Astrocyte (in vitro differentiated cells and primary cell): ENCODE results near the gene CTBP2.

Experiments used
- EZH2 ChIP-seq: IDR thresholded peaks from 2 replicates; pipeline ENCODE4 v1.6.1; 2012; ENCODE audit warnings: mild to moderate bottlenecking, low read length, inconsistent platforms; ENCODE audit not compliant: insufficient read depth
- TF ChIP-seq, protein P1 (sequence below): IDR thresholded peaks from 2 replicates; pipeline ENCODE4 v1.5.1; 2011; ENCODE audit warnings: low read depth, mild to moderate bottlenecking, inconsistent platforms, low read length, moderate library complexity; ENCODE audit not compliant: insufficient read depth

DNA sequence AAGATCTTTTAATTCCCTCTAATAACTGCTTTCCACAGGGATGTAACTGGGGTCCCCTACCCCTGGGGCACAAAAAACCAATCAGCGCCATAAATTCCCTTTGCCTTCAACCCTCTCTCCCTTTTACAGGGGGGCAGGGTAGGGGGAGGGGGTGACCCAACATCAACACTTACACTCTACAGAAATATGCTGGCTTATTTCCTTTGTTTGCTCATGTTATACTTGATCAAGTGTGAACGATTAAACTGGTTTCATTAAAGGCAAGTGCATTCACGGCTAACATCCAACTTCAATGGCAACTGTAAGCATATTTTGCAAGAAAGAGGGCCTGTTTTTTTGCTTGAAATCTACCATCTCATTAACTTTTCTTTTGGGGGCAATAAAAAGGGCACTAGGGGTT lies 2.9 kb downstream of the CTBP2 start:
- TF ChIP-seq, protein P1, sequence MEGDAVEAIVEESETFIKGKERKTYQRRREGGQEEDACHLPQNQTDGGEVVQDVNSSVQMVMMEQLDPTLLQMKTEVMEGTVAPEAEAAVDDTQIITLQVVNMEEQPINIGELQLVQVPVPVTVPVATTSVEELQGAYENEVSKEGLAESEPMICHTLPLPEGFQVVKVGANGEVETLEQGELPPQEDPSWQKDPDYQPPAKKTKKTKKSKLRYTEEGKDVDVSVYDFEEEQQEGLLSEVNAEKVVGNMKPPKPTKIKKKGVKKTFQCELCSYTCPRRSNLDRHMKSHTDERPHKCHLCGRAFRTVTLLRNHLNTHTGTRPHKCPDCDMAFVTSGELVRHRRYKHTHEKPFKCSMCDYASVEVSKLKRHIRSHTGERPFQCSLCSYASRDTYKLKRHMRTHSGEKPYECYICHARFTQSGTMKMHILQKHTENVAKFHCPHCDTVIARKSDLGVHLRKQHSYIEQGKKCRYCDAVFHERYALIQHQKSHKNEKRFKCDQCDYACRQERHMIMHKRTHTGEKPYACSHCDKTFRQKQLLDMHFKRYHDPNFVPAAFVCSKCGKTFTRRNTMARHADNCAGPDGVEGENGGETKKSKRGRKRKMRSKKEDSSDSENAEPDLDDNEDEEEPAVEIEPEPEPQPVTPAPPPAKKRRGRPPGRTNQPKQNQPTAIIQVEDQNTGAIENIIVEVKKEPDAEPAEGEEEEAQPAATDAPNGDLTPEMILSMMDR = no peak
- TF ChIP-seq EZH2 = no peak
